Measurements from ENCODE around the gene FAM200C.

DNA sequence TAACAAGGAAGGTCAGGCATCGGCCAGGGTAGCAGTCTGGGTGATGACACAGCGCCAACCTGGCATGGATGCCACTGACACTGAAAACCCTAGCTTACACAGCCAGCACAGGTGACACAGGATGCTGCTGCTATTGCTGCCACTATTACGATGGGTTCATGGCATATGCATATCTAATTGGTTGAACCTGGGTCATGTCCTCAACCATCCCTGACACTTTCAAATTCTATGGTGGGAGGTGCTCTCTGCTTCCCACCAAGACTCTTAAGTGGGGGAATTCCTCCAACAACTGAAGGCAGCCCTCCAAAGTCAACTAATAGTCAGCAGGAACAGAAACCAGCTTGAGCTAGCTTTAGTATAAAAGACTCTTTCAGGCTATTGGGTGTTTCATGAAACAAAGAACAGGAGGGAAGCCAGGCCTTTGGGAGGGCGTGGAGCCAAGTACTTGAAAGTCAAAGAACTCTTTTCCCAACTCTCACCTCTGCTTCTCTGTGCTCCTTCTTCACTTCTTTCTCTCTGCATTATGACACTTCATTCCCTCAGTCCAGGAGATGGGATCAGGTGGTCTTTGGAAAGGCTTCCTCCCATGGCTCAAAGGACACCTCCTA is 43.1 kb upstream of the FAM200C start:
- TF ChIP-seq EZH2 (IDR thresholded peaks at IDR 0.05; ENCODE audit: low read depth), result no peak
- TF ChIP-seq, protein P1, sequence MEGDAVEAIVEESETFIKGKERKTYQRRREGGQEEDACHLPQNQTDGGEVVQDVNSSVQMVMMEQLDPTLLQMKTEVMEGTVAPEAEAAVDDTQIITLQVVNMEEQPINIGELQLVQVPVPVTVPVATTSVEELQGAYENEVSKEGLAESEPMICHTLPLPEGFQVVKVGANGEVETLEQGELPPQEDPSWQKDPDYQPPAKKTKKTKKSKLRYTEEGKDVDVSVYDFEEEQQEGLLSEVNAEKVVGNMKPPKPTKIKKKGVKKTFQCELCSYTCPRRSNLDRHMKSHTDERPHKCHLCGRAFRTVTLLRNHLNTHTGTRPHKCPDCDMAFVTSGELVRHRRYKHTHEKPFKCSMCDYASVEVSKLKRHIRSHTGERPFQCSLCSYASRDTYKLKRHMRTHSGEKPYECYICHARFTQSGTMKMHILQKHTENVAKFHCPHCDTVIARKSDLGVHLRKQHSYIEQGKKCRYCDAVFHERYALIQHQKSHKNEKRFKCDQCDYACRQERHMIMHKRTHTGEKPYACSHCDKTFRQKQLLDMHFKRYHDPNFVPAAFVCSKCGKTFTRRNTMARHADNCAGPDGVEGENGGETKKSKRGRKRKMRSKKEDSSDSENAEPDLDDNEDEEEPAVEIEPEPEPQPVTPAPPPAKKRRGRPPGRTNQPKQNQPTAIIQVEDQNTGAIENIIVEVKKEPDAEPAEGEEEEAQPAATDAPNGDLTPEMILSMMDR (conservative IDR thresholded peaks at IDR 0.05), result no peak

Measured in PC-9 (cell line).